ENCODE results near the gene ERP29. TPM values are rescaled to one million over a fixed set of nuclear protein-coding genes. Genes with fewer than 3 reads are reported as not detected.
"Not testable (repeated sequence)": the region's sequence is repeated elsewhere in the genome, so short reads cannot be mapped to it uniquely, and the experiment has no call there.

Gene ERP29
- total RNA-seq, 1 donor from 2014 or later = 35.4 TPM

DNA sequence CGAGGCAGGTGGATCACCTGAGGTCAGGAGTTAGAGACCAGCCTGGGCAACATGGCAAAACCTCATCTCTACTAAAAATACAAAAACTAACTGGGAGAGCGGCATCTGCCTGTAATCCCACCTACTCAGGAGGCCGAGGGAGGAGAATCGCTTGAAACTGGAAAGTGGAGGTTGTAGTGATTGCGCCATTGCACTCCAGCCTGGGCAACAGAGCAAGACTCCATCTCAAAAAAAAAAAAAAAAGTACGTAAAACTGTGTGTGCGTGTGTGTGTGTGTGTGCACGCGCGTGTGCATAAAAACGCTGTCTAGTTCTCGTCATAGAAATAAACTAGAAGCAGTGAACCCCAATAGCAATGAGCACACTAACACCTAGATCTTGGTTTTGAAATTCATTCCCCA is 23.4 kb downstream of the ERP29 start:
- DNase-seq = not testable (repeated sequence)

DNA sequence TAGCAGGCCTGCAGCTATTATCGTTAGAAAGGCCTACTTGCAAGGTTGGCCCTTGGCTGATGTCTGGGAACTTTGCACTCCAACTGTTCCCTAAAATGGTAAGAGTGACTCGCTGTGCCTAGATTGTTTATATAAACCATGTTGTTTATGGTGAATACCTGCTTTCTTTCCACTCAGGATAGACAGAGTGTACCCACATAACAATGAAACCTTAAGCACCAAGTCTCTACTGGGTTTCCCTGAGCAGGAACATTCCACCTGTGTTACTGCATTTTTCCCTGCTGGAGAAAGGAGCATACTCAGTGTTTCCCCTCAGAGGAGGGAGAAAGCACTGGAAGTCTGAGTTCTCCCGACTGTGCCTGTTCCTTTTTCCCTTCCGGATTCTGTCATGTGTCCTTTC is 32.8 kb downstream of the ERP29 start:
- no peak for DNase-seq

DNA sequence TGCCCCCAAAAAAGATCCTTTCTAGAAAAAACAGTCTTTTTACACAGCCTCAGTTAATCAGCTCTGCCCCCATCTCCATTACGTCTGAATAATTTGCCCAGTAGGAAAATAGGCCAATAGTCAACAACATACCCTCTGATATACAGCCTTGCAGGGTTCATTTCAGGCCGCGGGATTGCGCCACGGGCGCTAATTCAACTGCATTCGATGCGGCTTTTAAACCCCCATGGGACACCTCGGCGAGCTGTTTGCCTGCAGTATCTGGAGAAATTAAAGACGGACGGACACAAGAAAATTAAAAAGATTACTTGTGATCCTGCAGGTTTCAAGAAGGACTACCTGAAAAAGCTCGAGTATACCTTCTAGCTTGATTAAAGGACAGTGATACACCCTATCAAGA is 36.1 kb downstream of the ERP29 start:
- DNase-seq = no peak

DNA sequence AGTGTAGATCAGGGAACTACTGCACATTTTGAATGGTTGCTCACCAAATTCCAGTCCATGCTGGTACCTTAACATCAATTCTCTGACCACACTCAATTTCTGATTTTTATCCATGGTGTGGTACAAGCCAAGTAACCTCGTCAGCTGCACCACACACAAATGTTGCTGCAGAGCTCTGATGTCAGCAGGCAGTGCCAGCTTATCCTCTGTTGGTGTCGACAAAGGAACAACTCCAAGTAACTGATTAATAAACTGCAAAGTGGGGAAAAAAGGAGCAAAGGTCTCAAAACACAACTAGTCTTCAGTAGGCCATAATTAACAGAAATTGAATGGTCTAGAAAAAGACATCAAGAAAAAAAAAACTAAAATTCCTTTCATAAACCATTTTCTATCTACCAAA is 47.9 kb downstream of the ERP29 start:
- no peak for DNase-seq

DNA sequence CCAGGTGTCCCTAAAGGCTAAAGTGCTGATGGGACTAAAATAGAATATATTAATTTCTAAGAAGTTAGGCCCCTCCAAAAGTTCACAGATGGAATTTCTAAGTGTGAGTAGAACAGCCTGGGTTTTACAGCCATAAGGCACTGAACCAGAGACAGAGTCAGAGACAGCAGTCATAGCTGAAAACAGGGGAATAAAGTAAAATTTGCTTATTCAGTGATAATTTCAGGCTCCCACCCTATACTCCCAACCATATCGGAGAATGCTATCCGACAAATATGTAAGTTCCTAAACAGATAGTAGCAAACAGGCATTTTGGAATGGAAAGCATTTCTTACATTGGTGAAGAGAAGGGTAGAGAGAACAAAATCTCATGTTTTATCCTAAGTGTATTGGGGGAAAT is 50.0 kb downstream of the ERP29 start:
- no peak for DNase-seq

DNA sequence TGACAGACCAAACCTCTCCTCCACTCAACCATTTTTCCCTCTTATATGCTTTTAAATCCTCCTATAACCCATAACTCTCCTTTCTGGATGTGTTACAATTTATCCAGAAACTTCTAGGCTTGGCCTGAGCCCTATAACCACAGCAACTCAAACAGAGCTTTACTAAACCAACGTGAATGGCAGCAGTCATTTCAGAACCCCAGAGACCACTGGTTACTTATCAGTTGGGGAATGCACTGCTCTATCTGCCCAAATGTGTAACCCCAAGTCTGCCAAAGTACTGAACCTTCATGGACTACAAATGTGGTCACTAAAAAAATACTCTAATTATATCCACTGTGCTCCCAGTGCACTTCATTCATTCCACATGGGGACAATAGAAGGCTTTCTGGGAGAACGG is 53.3 kb downstream of the ERP29 start:
- DNase-seq = no peak

Small RNA genes lying within 50 kb of the gene (small RNA-seq; reads per million reads assigned to genes)
- gene AC004024.1 (ENCODE audit: low replicate concordance) = not detected
- not detected for gene MIR3657 (ENCODE audit: low replicate concordance)
- not detected for gene RF00019 (ENCODE audit: low replicate concordance)

Other genes starting within 250 kb of the ERP29 start
- 23.9 TPM for gene ALDH2, start 246.5 kb upstream of the ERP29 start, total RNA-seq
- 38.7 TPM for gene MAPKAPK5, start 171.2 kb upstream of the ERP29 start, total RNA-seq
- gene TMEM116, start 261 bp upstream of the ERP29 start, total RNA-seq = 14.7 TPM
- gene NAA25, start 95.4 kb downstream of the ERP29 start, total RNA-seq = 59.8 TPM
- gene TRAFD1, start 112.1 kb downstream of the ERP29 start, total RNA-seq = 37.0 TPM

Measured in tongue (tissue), 3 donors.